Central memory CD4-positive, alpha-beta T cell (primary cell): Measurements from ENCODE around the gene MAP1LC3B.
A peak's percentile ranks its signal among the peaks of the same experiment; 100 is the strongest.

Experiments used
- DNase-seq: peaks from one replicate; pipeline ENCODE4 v3.0.0; 2022

The MAP1LC3B gene

GRCh38 chr16:87410530-87410929, 18.4 kb downstream of the MAP1LC3B start:
- DNase-seq: no peak

GRCh38 chr16:87410968-87411367, 18.8 kb downstream of the MAP1LC3B start:
- DNase-seq: no peak

GRCh38 chr16:87411375-87412271, 19.5 kb downstream of the MAP1LC3B start:
- no peak for DNase-seq

GRCh38 chr16:87412371-87412995, 20.3 kb downstream of the MAP1LC3B start:
- no peak for DNase-seq

GRCh38 chr16:87412996-87413421, 20.9 kb downstream of the MAP1LC3B start:
- no peak for DNase-seq

GRCh38 chr16:87414251-87414680, 22.1 kb downstream of the MAP1LC3B start:
- no peak for DNase-seq

- no peak for DNase-seq
Observed at GRCh38 chr16:87415441-87415840, 23.3 kb downstream of the MAP1LC3B start.

GRCh38 chr16:87416826-87417527, 24.8 kb downstream of the MAP1LC3B start:
- peak; percentile 10 for DNase-seq

GRCh38 chr16:87417528-87417910, 25.4 kb downstream of the MAP1LC3B start:
- DNase-seq: no peak

- no peak for DNase-seq
Observed at GRCh38 chr16:87418216-87418615, 26.1 kb downstream of the MAP1LC3B start.

- no peak for DNase-seq
Observed at GRCh38 chr16:87418644-87419043, 26.5 kb downstream of the MAP1LC3B start.

- no peak for DNase-seq
Observed at GRCh38 chr16:87420026-87421002, 28.2 kb downstream of the MAP1LC3B start.

- no peak for DNase-seq
Observed at GRCh38 chr16:87421003-87421912, 29.1 kb downstream of the MAP1LC3B start.

GRCh38 chr16:87422106-87422505, 30.0 kb downstream of the MAP1LC3B start:
- no peak for DNase-seq

GRCh38 chr16:87423429-87423828, 31.3 kb downstream of the MAP1LC3B start:
- no peak for DNase-seq

GRCh38 chr16:87424266-87424665, 32.1 kb downstream of the MAP1LC3B start:
- no peak for DNase-seq

GRCh38 chr16:87425941-87426340, 33.8 kb downstream of the MAP1LC3B start:
- DNase-seq: no peak

GRCh38 chr16:87426423-87427215, 34.5 kb downstream of the MAP1LC3B start:
- DNase-seq: no peak

- DNase-seq: no peak
Observed at GRCh38 chr16:87431926-87432325, 39.8 kb downstream of the MAP1LC3B start.

- no peak for DNase-seq
Observed at GRCh38 chr16:87432330-87432915, 40.3 kb downstream of the MAP1LC3B start.
